HepG2 (cell line): ENCODE measurements around the gene NT5C. TPM values are rescaled to one million over a fixed set of nuclear protein-coding genes. Genes with fewer than 3 reads are reported as not detected.

Experiments
- ARID2 ChIP-seq: sonication (generic); formaldehyde crosslinking; IDR thresholded peaks from 2 replicates; pipeline ENCODE4 v1.8.1; 2022; ENCODE audit warnings: mild to moderate bottlenecking, missing genetic modification reagents, borderline replicate concordance
- ATF7-NPFF ChIP-seq: sonication (generic); formaldehyde crosslinking; IDR thresholded peaks from 2 replicates; pipeline ENCODE4 v1.8.1; 2023; ENCODE audit warnings: mild to moderate bottlenecking, low read depth, missing genetic modification reagents, moderate library complexity
- BRD4 ChIP-seq: sonication (generic); formaldehyde crosslinking; IDR thresholded peaks from 2 replicates; pipeline ENCODE4 v1.4.0; 2020; ENCODE audit warnings: missing genetic modification reagents
- CEBPG ChIP-seq: IDR thresholded peaks from 2 replicates; pipeline ENCODE4 v1.6.1; 2016
- EED ChIP-seq: sonication (generic); formaldehyde crosslinking; IDR thresholded peaks from 2 replicates; pipeline ENCODE4 v1.5.0; 2020; ENCODE audit warnings: mild to moderate bottlenecking, missing genetic modification reagents
- EP300 ChIP-seq, 3 experiments: sonication (generic) in 1 of 3; formaldehyde crosslinking in 1 of 3; IDR thresholded peaks; 2 replicates each; pipeline versions ENCODE4 v1.5.1 to v1.6.1; 2011 to 2020; ENCODE audit warnings: low read depth in 2 of 3, low read length in 2 of 3, borderline replicate concordance in 1 of 3, improper control_type of control experiment in 1 of 3, mild to moderate bottlenecking in 1 of 3, missing genetic modification reagents in 1 of 3, moderate library complexity in 1 of 3
- JUN ChIP-seq: sonication (generic); formaldehyde crosslinking; IDR thresholded peaks from 2 replicates; pipeline ENCODE4 v1.4.0; 2020; ENCODE audit warnings: mild to moderate bottlenecking, missing genetic modification reagents
- KLF11 ChIP-seq: IDR thresholded peaks from 2 replicates; pipeline ENCODE4 v1.6.1; 2016; ENCODE audit warnings: missing compliant biosample characterization
- KLF15 ChIP-seq: sonication (generic); formaldehyde crosslinking; IDR thresholded peaks from 2 replicates; pipeline ENCODE4 v1.8.1; 2023; ENCODE audit warnings: borderline replicate concordance, mild to moderate bottlenecking, inconsistent platforms, missing genetic modification reagents, mixed read lengths
- MED13 ChIP-seq: sonication (generic); formaldehyde crosslinking; IDR thresholded peaks from 2 replicates; pipeline ENCODE4 v1.5.0; 2020; ENCODE audit warnings: missing genetic modification reagents
- MXD1 ChIP-seq: sonication (generic); formaldehyde crosslinking; IDR thresholded peaks from 2 replicates; pipeline ENCODE4 v1.4.0; 2020; ENCODE audit warnings: mild to moderate bottlenecking, missing genetic modification reagents
- PCBP1 ChIP-seq: fragments of 200-400 bp; formaldehyde crosslinking; IDR thresholded peaks from 2 replicates; pipeline ENCODE4 v1.6.1; 2017; ENCODE audit warnings: mild to moderate bottlenecking, low read depth, low read length, borderline replicate concordance
- RXRA ChIP-seq: sonication (generic); formaldehyde crosslinking; IDR thresholded peaks from 2 replicates; pipeline ENCODE4 v1.5.1; 2020; ENCODE audit warnings: missing genetic modification reagents
- SMAD3 ChIP-seq: sonication (generic); formaldehyde crosslinking; IDR thresholded peaks from 2 replicates; pipeline ENCODE4 v1.4.0; 2020; ENCODE audit warnings: missing genetic modification reagents
- SMC3 ChIP-seq: IDR thresholded peaks from 2 replicates; pipeline ENCODE4 v1.6.1; 2011; ENCODE audit warnings: low read length, improper control_type of control experiment
- THAP11 ChIP-seq: IDR thresholded peaks from 2 replicates; pipeline ENCODE4 v1.6.1; 2016; ENCODE audit warnings: missing biosample characterization, missing genetic modification reagents
- U2AF1 ChIP-seq: fragments of 200-400 bp; formaldehyde crosslinking; optimal IDR thresholded peaks from 2 replicates; pipeline ENCODE3; 2017; ENCODE audit warnings: mild to moderate bottlenecking, low read depth, low read length
- ZC3H4 ChIP-seq: sonication (generic); formaldehyde crosslinking; IDR thresholded peaks from 2 replicates; pipeline ENCODE4 v1.4.0; 2020; ENCODE audit warnings: missing genetic modification reagents, borderline replicate concordance
- ZGPAT ChIP-seq: IDR thresholded peaks from 2 replicates; pipeline ENCODE4 v1.6.1; 2016; ENCODE audit warnings: mild to moderate bottlenecking
- ZMYM3 ChIP-seq: sonication (generic); formaldehyde crosslinking; IDR thresholded peaks from 2 replicates; pipeline ENCODE4 v1.5.1; 2020; ENCODE audit warnings: mild to moderate bottlenecking, missing genetic modification reagents
- ZNF350 ChIP-seq: sonication (generic); formaldehyde crosslinking; IDR thresholded peaks from 2 replicates; pipeline ENCODE4 v1.4.0; 2020; ENCODE audit warnings: mild to moderate bottlenecking, low read depth, missing genetic modification reagents, borderline replicate concordance
- ZNF589 ChIP-seq: sonication (generic); formaldehyde crosslinking; conservative IDR thresholded peaks from 2 replicates; pipeline ENCODE4 v1.8.0; 2022; ENCODE audit warnings: mild to moderate bottlenecking, moderate library complexity, missing genetic modification reagents
- ZNF672 ChIP-seq: sonication (generic); formaldehyde crosslinking; IDR thresholded peaks from 2 replicates; pipeline ENCODE4 v1.8.1; 2022; ENCODE audit warnings: missing genetic modification reagents
- ZNF709 ChIP-seq: sonication (generic); formaldehyde crosslinking; IDR thresholded peaks from 2 replicates; pipeline ENCODE4 v1.5.0; 2020; ENCODE audit warnings: mild to moderate bottlenecking, missing genetic modification reagents
- ZNF768 ChIP-seq: sonication (generic); formaldehyde crosslinking; IDR thresholded peaks from 2 replicates; pipeline ENCODE4 v1.4.0; 2020; ENCODE audit warnings: missing genetic modification reagents
- ZNF839 ChIP-seq: sonication (generic); formaldehyde crosslinking; IDR thresholded peaks from 2 replicates; pipeline ENCODE4 v1.4.0; 2020; ENCODE audit warnings: missing genetic modification reagents, mild to moderate bottlenecking, borderline replicate concordance
- ZSCAN5A ChIP-seq: sonication (generic); formaldehyde crosslinking; IDR thresholded peaks from 2 replicates; pipeline ENCODE4 v1.8.0; 2022; ENCODE audit warnings: mild to moderate bottlenecking, missing genetic modification reagents, borderline replicate concordance
- polyA plus RNA-seq, 8 experiments: library from polyadenylated mRNA; depleted of rRNA in 3 of 8; stranded (reverse) in 7 of 8; unstranded in 1 of 8; fragments of >200 nt; fragmentation: Illumina TruSeq in 4 of 8; extraction: Trizol in 4 of 8; gene quantifications; 2 replicates each; pipeline versions ENCODE4 v1.2.1 to v1.2.3, GENCODE V29; 2011 to 2016; ENCODE audit warnings: low read depth in 4 of 8, missing spikeins in 1 of 8, mixed read lengths in 1 of 8; ENCODE audit not compliant: insufficient read depth in 1 of 8
- total RNA-seq, 5 experiments: library from RNA; depleted of rRNA; stranded (reverse); fragments of >200 nt; fragmentation: Illumina TruSeq; extraction: Trizol; gene quantifications; 2 replicates each; pipeline ENCODE4 v1.2.3, GENCODE V29; 2016; ENCODE audit warnings: low read depth in 1 of 5

The NT5C gene
- total and polyA plus RNA-seq, 2 of the 13 experiments (the other 11 are each of a cell fraction or from before 2014, with no cell fraction given) = 42.8 to 48.6 TPM

GRCh38 chr17:75086496-75087181, 44.9 kb downstream of the NT5C start (continued):
- TF ChIP-seq EP300 (IDR thresholded peaks at IDR 0.05; ENCODE audit: low read depth in 2 of 2, low read length in 2 of 2) (0 out of 4 replicates have a peak, but pooled peaks of 1 of the 2 experiments have one; percentile 41), EP300 (CRISPR knock-in tag; IDR thresholded peaks at IDR 0.05; ENCODE audit: borderline replicate concordance) (peak; percentile 62; the same call in 1 of the 2 replicates), MED13 (CRISPR knock-in tag) (peak; percentile 39; the same call in 1 of the 2 replicates), MXD1 (peak; percentile 51; the same call in 1 of the 2 replicates), ZNF589 (CRISPR knock-in tag) (no peak), ZNF839 (CRISPR knock-in tag) (0 out of 2 replicates have a peak, but pooled peaks have one; percentile 48), SMAD3 (CRISPR knock-in tag) (0 out of 2 replicates have a peak, but pooled peaks have one; percentile 17), RXRA (peak; percentile 77; the same call in 1 of the 2 replicates), ZSCAN5A (no peak), THAP11 (CRISPR knock-in tag) (no peak), KLF15 (CRISPR knock-in tag) (0 out of 2 replicates have a peak, but pooled peaks have one; percentile 22), PCBP1 (no peak), ZGPAT (no peak), ATF7-NPFF (0 out of 2 replicates have a peak, but pooled peaks have one; percentile 56), BRD4 (CRISPR knock-in tag) (no peak), ZMYM3 (peak; percentile 66), U2AF1 (no peak), EED (CRISPR knock-in tag) (peak; percentile 87), ZC3H4 (peak; percentile 24; the same call in 1 of the 2 replicates), JUN (CRISPR knock-in tag) (peak; percentile 61; the same call in 1 of the 2 replicates), ZNF350 (peak; percentile 51; the same call in 1 of the 2 replicates), ZNF709 (CRISPR knock-in tag) (peak; percentile 86; the same call in 1 of the 2 replicates), ARID2 (CRISPR knock-in tag) (no peak), ZNF672 (CRISPR knock-in tag) (no peak), SMC3 (peak; percentile 23; the same call in 1 of the 2 replicates), KLF11 (CRISPR knock-in tag) (peak; percentile 42; the same call in 1 of the 2 replicates), CEBPG (CRISPR knock-in tag) (peak; percentile 55; the same call in 1 of the 2 replicates), ZNF768 (no peak)
